K562 (cell line): Measurements from ENCODE around the gene KNG1. TPM values are rescaled to one million over a fixed set of nuclear protein-coding genes. Genes with fewer than 3 reads are reported as not detected.

Source experiments
- C11orf30 ChIP-seq: fragments of 450-650 bp; IDR thresholded peaks from 2 replicates; pipeline ENCODE4 v1.6.1; 2016; ENCODE audit warnings: low read depth, mild to moderate bottlenecking
- CEBPB ChIP-seq: fragments of 450-650 bp; IDR thresholded peaks from 2 replicates; pipeline ENCODE4 v1.6.1; 2016; ENCODE audit warnings: missing genetic modification characterization, missing compliant biosample characterization
- CSDE1 ChIP-seq, 2 experiments: fragments of 450-650 bp; IDR thresholded peaks; 2 replicates each; pipeline ENCODE4 v1.6.1; 2016; ENCODE audit warnings: mild to moderate bottlenecking in 1 of 2
- DDX20 ChIP-seq: fragments of 450-650 bp; IDR thresholded peaks from 2 replicates; pipeline ENCODE4 v1.6.1; 2016; ENCODE audit warnings: missing genetic modification characterization, low read depth, mild to moderate bottlenecking, missing compliant biosample characterization, moderate library complexity
- E2F1 ChIP-seq: sonication (generic); formaldehyde crosslinking; IDR thresholded peaks from 2 replicates; pipeline ENCODE4 v1.8.1; 2023; ENCODE audit warnings: mild to moderate bottlenecking, missing genetic modification reagents, moderate library complexity
- E2F3 ChIP-seq: fragments of 250-450 bp; sonication (Bioruptor Pico); IDR thresholded peaks from 2 replicates; pipeline ENCODE4 v1.4.0; 2020; ENCODE audit warnings: mild to moderate bottlenecking
- E2F6 ChIP-seq, 2 experiments: IDR thresholded peaks; 2 replicates each; pipeline ENCODE4 v1.6.1; 2011; ENCODE audit warnings: borderline replicate concordance in 1 of 2, control low read depth in 1 of 2, low read depth in 1 of 2, low read length in 1 of 2, mild to moderate bottlenecking in 1 of 2, mixed read lengths in 1 of 2, moderate library complexity in 1 of 2; ENCODE audit not compliant: insufficient read depth in 1 of 2, insufficient read length in 1 of 2, poor library complexity in 1 of 2, severe bottlenecking in 1 of 2; ENCODE audit errors: extremely low read depth in 1 of 2
- FIP1L1 ChIP-seq: fragments of 200-400 bp; formaldehyde crosslinking; IDR thresholded peaks from 2 replicates; pipeline ENCODE4 v1.6.1; 2018; ENCODE audit warnings: mild to moderate bottlenecking, low read depth, low read length; ENCODE audit not compliant: poor library complexity, severe bottlenecking
- HDAC1 ChIP-seq, 2 experiments: fragments of 450-650 bp; IDR thresholded peaks; 2 replicates each; pipeline ENCODE4 v1.6.1; 2016 to 2017; ENCODE audit warnings: inconsistent platforms in 1 of 2, mild to moderate bottlenecking in 1 of 2, moderate library complexity in 1 of 2
- KHSRP ChIP-seq: fragments of 450-650 bp; IDR thresholded peaks from 2 replicates; pipeline ENCODE4 v1.6.1; 2017
- MAFG ChIP-seq: fragments of 450-650 bp; conservative IDR thresholded peaks from 2 replicates; pipeline ENCODE4 v1.6.1; 2016; ENCODE audit warnings: missing genetic modification characterization, missing compliant biosample characterization
- MBD1 ChIP-seq: fragments of 250-450 bp; sonication (Bioruptor Pico); IDR thresholded peaks from 2 replicates; pipeline ENCODE4 v1.8.0; 2022; ENCODE audit warnings: inconsistent platforms
- PCBP2 ChIP-seq: fragments of 200-400 bp; formaldehyde crosslinking; IDR thresholded peaks from 2 replicates; pipeline ENCODE4 v1.6.1; 2018; ENCODE audit warnings: low read length, low read depth, mild to moderate bottlenecking, moderate library complexity; ENCODE audit not compliant: poor library complexity, severe bottlenecking
- POLR2AphosphoS2 ChIP-seq: IDR thresholded peaks from 2 replicates; pipeline ENCODE4 v1.6.1; 2012; ENCODE audit warnings: low read length, improper control_type of control experiment
- TBP ChIP-seq: optimal IDR thresholded peaks from 2 replicates; pipeline ENCODE3; 2011; ENCODE audit warnings: low read depth, low read length, improper control_type of control experiment
- TOE1 ChIP-seq, 2 experiments: fragments of 450-650 bp in 1 of 2; sonication (generic) in 1 of 2; formaldehyde crosslinking in 1 of 2; IDR thresholded peaks; 2 replicates each; pipeline versions ENCODE4 v1.7.1 to v1.8.0; 2016 to 2022; ENCODE audit warnings: borderline replicate concordance in 2 of 2, mild to moderate bottlenecking in 2 of 2, antibody characterized with exemption in 1 of 2, inconsistent platforms in 1 of 2, low read depth in 1 of 2, missing genetic modification reagents in 1 of 2, moderate library complexity in 1 of 2
- TRIM24 ChIP-seq, 2 experiments: fragments of 450-650 bp; IDR thresholded peaks; 2 replicates each; pipeline ENCODE4 v1.6.1; 2016
- ZBTB5 ChIP-seq: fragments of 450-650 bp; IDR thresholded peaks from 2 replicates; pipeline ENCODE4 v1.6.1; 2017; ENCODE audit warnings: antibody characterized with exemption
- ZC3H4 ChIP-seq: sonication (generic); formaldehyde crosslinking; IDR thresholded peaks from 2 replicates; pipeline ENCODE4 v1.9.0; 2021; ENCODE audit warnings: missing genetic modification reagents, borderline replicate concordance
- ZNF174 ChIP-seq: fragments of 250-450 bp; sonication (Bioruptor Pico); IDR thresholded peaks from 2 replicates; pipeline ENCODE4 v1.4.0; 2020; ENCODE audit warnings: mild to moderate bottlenecking
- ZNF311 ChIP-seq: fragments of 250-450 bp; sonication (Bioruptor Pico); IDR thresholded peaks from 2 replicates; pipeline ENCODE4 v1.4.0; 2020; ENCODE audit warnings: mild to moderate bottlenecking, moderate library complexity
- ZNF436 ChIP-seq: fragments of 250-450, 450-650 bp; sonication (Bioruptor Pico); formaldehyde crosslinking; IDR thresholded peaks from 2 replicates; pipeline ENCODE4 v1.7.0; 2020; ENCODE audit warnings: mild to moderate bottlenecking
- polyA plus RNA-seq, 8 experiments: library from polyadenylated mRNA; depleted of rRNA in 4 of 8; stranded (reverse) in 5 of 8; unstranded in 3 of 8; fragments of >200 nt; fragmentation: Nextera tagmentation in 2 of 8; fragmentation: Illumina TruSeq in 1 of 8; extraction: Ambion mirVana in 2 of 8; extraction: Trizol in 1 of 8; gene quantifications; 2 replicates each; pipeline versions ENCODE4 v1.2.1 to v1.2.3, GENCODE V29; 2011 to 2014; ENCODE audit warnings: inconsistent platforms in 1 of 8, missing spikeins in 1 of 8
- total RNA-seq, 7 experiments: library from RNA; depleted of rRNA in 6 of 7; stranded (reverse); fragments of >200 nt in 6 of 7; fragmentation: Illumina TruSeq in 2 of 7; extraction: Trizol in 2 of 7; gene quantifications; 2 replicates each; pipeline versions ENCODE4 v1.2.1 to v1.2.3, GENCODE V29; 2011 to 2021; ENCODE audit warnings: low replicate concordance in 1 of 7

The KNG1 gene
- total and polyA plus RNA-seq, 9 of the 15 experiments (the other 6 are each of a cell fraction or from before 2014, with no cell fraction given), result 0.09 TPM; not detected in 8

GRCh38 chr3:186783058-186783730 is 66.0 kb downstream of the KNG1 start, which contains the start of gene EIF4A2 (continued):
- TF ChIP-seq ZBTB5 (no peak), TRIM24 (IDR thresholded peaks at IDR 0.05) (peak; percentile 13 to 62; a peak in 3 of 4 replicates), HDAC1 (IDR thresholded peaks at IDR 0.05) (peak; percentile 39 to 72; a peak in 3 of 4 replicates), PCBP2 (no peak), DDX20 (tag) (no peak), E2F3 (CRISPR knock-in tag) (no peak), CEBPB (tag) (no peak), E2F1 (CRISPR knock-in tag) (no peak; the same call in 1 of the 2 replicates), ZNF174 (CRISPR knock-in tag) (no peak), ZNF311 (CRISPR knock-in tag) (no peak), CSDE1 (IDR thresholded peaks at IDR 0.05) (peak in 1 of 2 experiments; percentile 60; a peak in 1 of 4 replicates), ZC3H4 (no peak), C11orf30 (no peak; the same call in 1 of the 2 replicates), MAFG (no peak; the same call in 1 of the 2 replicates), TBP (no peak), FIP1L1 (no peak), POLR2AphosphoS2 (peak; percentile 95; the same call in 1 of the 2 replicates), ZNF436 (CRISPR knock-in tag) (0 out of 2 replicates have a peak, but pooled peaks have one; percentile 7), TOE1 (IDR thresholded peaks at IDR 0.05; ENCODE audit: borderline replicate concordance) (peak; percentile 88), TOE1 (CRISPR knock-in tag; IDR thresholded peaks at IDR 0.05; ENCODE audit: borderline replicate concordance, low read depth) (no peak), E2F6 (IDR thresholded peaks at IDR 0.05; ENCODE audit: borderline replicate concordance in 1 of 2, extremely low read depth in 1 of 2, insufficient read depth in 1 of 2, insufficient read length in 1 of 2, low read depth in 1 of 2, low read length in 1 of 2, poor library complexity in 1 of 2, severe bottlenecking in 1 of 2) (peak in 1 of 2 experiments; percentile 71), MBD1 (CRISPR knock-in tag) (no peak), KHSRP (no peak)
